ENCODE measurements around the gene FTH1.
"Not testable (repeated sequence)": the region's sequence is repeated elsewhere in the genome, so short reads cannot be mapped to it uniquely, and the experiment has no call there.

Gene FTH1

GRCh38 chr11:61967924-61968757, 707 bp upstream of the FTH1 start:
- H3K9me3 ChIP-seq, result peaks cover 6% of the 10 kb centered on the region
- peak overlapping the region; percentile 95 for H3K27ac ChIP-seq
- H3K27me3 ChIP-seq, result peaks cover 6% of the 10 kb centered on the region
- TF ChIP-seq CTCF (IDR thresholded peaks at IDR 0.05), result no peak
- peak overlapping the region; percentile 90 to 99 for H3K4me3 ChIP-seq (ENCODE audit: low read depth in 1 of 2, low read length in 1 of 2)
- peaks cover 72 to 78% of the 10 kb centered on the region in 2 experiments for H3K4me1 ChIP-seq (ENCODE audit: control insufficient read depth in 1 of 2, insufficient read depth in 1 of 2, low read depth in 1 of 2, low read length in 1 of 2)
- peaks cover 37% of the 10 kb centered on the region for H3K36me3 ChIP-seq

- Histone ChIP-seq H3K4me1 (ENCODE audit: control insufficient read depth in 1 of 2, insufficient read depth in 1 of 2, low read depth in 1 of 2, low read length in 1 of 2) (peaks cover 74 to 78% of the 10 kb centered on the region in 2 experiments), H3K27me3 (peaks cover 6% of the 10 kb centered on the region), H3K27ac (peak overlapping the region; percentile 95), H3K36me3 (peaks cover 51% of the 10 kb centered on the region), H3K4me3 (ENCODE audit: low read depth in 1 of 2, low read length in 1 of 2) (peak overlapping the region; percentile 90 to 99), H3K9me3 (peaks cover 6% of the 10 kb centered on the region)
- TF ChIP-seq CTCF (IDR thresholded peaks at IDR 0.05), result no peak
These were observed 709 bp downstream of the FTH1 start for GRCh38 chr11:61966734-61967115.

GRCh38 chr11:61964666-61965271, 2.7 kb downstream of the FTH1 start:
- peak overlapping the region; percentile 90 to 99 for H3K4me3 ChIP-seq (ENCODE audit: low read depth in 1 of 2, low read length in 1 of 2)
- not testable (repeated sequence) for H3K27me3 ChIP-seq, H3K9me3 ChIP-seq
- peak overlapping the region; percentile 95 for H3K27ac ChIP-seq
- peaks cover 71% of the 10 kb centered on the region for H3K36me3 ChIP-seq
- peaks cover 74 to 78% of the 10 kb centered on the region in 2 experiments for H3K4me1 ChIP-seq (ENCODE audit: control insufficient read depth in 1 of 2, insufficient read depth in 1 of 2, low read depth in 1 of 2, low read length in 1 of 2)

- Histone ChIP-seq H3K9me3 (peaks cover 6% of the 10 kb centered on the region), H3K4me1 (ENCODE audit: control insufficient read depth in 1 of 2, insufficient read depth in 1 of 2, low read depth in 1 of 2, low read length in 1 of 2) (peaks cover 74 to 78% of the 10 kb centered on the region in 2 experiments), H3K27me3 (peaks cover 5% of the 10 kb centered on the region), H3K4me3 (ENCODE audit: low read depth in 1 of 2, low read length in 1 of 2) (peak overlapping the region; percentile 90 to 99), H3K36me3 (peaks cover 77% of the 10 kb centered on the region), H3K27ac (peak overlapping the region; percentile 95)
- no peak for TF ChIP-seq CTCF (IDR thresholded peaks at IDR 0.05)
These were observed 3.3 kb downstream of the FTH1 start for GRCh38 chr11:61964058-61964665.

GRCh38 chr11:61963282-61964057, 4.0 kb downstream of the FTH1 start:
- Histone ChIP-seq H3K4me3 (ENCODE audit: low read depth in 1 of 2, low read length in 1 of 2) (peak overlapping the region; percentile 90 to 99), H3K4me1 (ENCODE audit: control insufficient read depth in 1 of 2, insufficient read depth in 1 of 2, low read depth in 1 of 2, low read length in 1 of 2) (peaks cover 74 to 78% of the 10 kb centered on the region in 2 experiments), H3K36me3 (peaks cover 84% of the 10 kb centered on the region), H3K27ac (peak overlapping the region; percentile 95), H3K27me3 (no peaks in the 10 kb centered on the region), H3K9me3 (peaks cover 6% of the 10 kb centered on the region)
- TF ChIP-seq CTCF (IDR thresholded peaks at IDR 0.05), result peak; percentile 34
